ENCODE data around the gene GTPBP2.

DNA sequence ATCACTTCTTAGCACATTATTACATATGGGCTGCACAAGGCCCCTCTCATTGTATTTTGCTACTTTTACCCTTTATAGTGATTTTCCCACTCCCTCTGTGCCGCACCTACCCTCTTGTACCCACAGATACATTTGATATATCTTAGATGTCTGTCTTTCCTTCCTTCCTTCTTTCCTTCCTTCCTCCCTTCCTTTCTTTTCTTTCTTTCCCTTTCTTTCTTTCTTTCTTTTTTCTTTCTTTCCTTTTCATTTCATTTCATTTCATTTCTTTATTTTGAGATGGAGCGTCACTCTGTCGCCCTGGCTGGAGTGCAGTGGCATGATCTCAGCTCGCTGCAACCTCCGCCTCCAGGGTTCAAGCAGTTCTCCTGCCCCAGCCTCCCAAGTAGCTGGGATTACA, 40.9 kb downstream of the GTPBP2 start:
- TF ChIP-seq RBBP5 (IDR thresholded peaks at IDR 0.05; ENCODE audit: borderline replicate concordance, low read depth, low read length) (no peak), POLR2AphosphoS5 (IDR thresholded peaks at IDR 0.05; ENCODE audit: low read depth, low read length) (no peak), POLR2A (IDR thresholded peaks at IDR 0.05; ENCODE audit: control extremely low read depth in 1 of 2, low read depth in 2 of 2, low read length in 2 of 2) (no peak), SIX5 (IDR thresholded peaks at IDR 0.05; ENCODE audit: low read depth, low read length) (no peak), RAD21 (IDR thresholded peaks at IDR 0.05 in 1 of 2, conservative IDR thresholded peaks at IDR 0.05 in 1 of 2; ENCODE audit: low read depth in 2 of 2, low read length in 2 of 2) (no peak), EP300 (IDR thresholded peaks at IDR 0.05; ENCODE audit: borderline replicate concordance in 1 of 2, low read depth in 2 of 2, low read length in 2 of 2) (no peak), SP1 (IDR thresholded peaks at IDR 0.05; ENCODE audit: low read depth, low read length) (no peak)
- TF ChIP-seq, protein P1, sequence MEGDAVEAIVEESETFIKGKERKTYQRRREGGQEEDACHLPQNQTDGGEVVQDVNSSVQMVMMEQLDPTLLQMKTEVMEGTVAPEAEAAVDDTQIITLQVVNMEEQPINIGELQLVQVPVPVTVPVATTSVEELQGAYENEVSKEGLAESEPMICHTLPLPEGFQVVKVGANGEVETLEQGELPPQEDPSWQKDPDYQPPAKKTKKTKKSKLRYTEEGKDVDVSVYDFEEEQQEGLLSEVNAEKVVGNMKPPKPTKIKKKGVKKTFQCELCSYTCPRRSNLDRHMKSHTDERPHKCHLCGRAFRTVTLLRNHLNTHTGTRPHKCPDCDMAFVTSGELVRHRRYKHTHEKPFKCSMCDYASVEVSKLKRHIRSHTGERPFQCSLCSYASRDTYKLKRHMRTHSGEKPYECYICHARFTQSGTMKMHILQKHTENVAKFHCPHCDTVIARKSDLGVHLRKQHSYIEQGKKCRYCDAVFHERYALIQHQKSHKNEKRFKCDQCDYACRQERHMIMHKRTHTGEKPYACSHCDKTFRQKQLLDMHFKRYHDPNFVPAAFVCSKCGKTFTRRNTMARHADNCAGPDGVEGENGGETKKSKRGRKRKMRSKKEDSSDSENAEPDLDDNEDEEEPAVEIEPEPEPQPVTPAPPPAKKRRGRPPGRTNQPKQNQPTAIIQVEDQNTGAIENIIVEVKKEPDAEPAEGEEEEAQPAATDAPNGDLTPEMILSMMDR (IDR thresholded peaks at IDR 0.05; ENCODE audit: control extremely low read depth in 1 of 3, insufficient read depth in 1 of 3, low read depth in 1 of 3, low read length in 3 of 3), result no peak
